Hippocampal formation (tissue), 2 donors: ENCODE data around the gene MSRB2.
"Not testable (repeated sequence)": the region's sequence is repeated elsewhere in the genome, so short reads cannot be mapped to it uniquely, and the experiment has no call there.

Experiments
- DNase-seq, 2 donors: peaks; one replicate each; lab custom pipeline; 2025; lab: John Stamatoyannopoulos, UW

MSRB2 gene

GRCh38 chr10:23070092-23070912, 25.1 kb upstream of the MSRB2 start:
- DNase-seq, result not testable (repeated sequence)

GRCh38 chr10:23070913-23071218, 24.5 kb upstream of the MSRB2 start:
- no peak for DNase-seq

GRCh38 chr10:23072593-23072992, 22.8 kb upstream of the MSRB2 start:
- not testable (repeated sequence) for DNase-seq

- no peak for DNase-seq
Measured at GRCh38 chr10:23073527-23073926, 21.9 kb upstream of the MSRB2 start.

GRCh38 chr10:23075672-23076071, 19.7 kb upstream of the MSRB2 start:
- no peak for DNase-seq

- DNase-seq, result no peak
Measured at GRCh38 chr10:23078114-23078513, 17.3 kb upstream of the MSRB2 start.

GRCh38 chr10:23079700-23080099, 15.7 kb upstream of the MSRB2 start:
- DNase-seq, result no peak

GRCh38 chr10:23080262-23080661, 15.1 kb upstream of the MSRB2 start:
- no peak for DNase-seq

GRCh38 chr10:23081221-23081750, 14.1 kb upstream of the MSRB2 start:
- no peak for DNase-seq

- no peak for DNase-seq
Measured at GRCh38 chr10:23081891-23082290, 13.5 kb upstream of the MSRB2 start.

GRCh38 chr10:23088609-23089008, 6.8 kb upstream of the MSRB2 start:
- no peak for DNase-seq

- peak in 1 of 2 donors; percentile 79 for DNase-seq
Measured at GRCh38 chr10:23094786-23095403, 484 bp upstream of the MSRB2 start.

GRCh38 chr10:23095966-23096801, 805 bp downstream of the MSRB2 start:
- peak; percentile 22 to 35 for DNase-seq

GRCh38 chr10:23096802-23097549, 1.6 kb downstream of the MSRB2 start:
- DNase-seq, result no peak

GRCh38 chr10:23099079-23099478, 3.7 kb downstream of the MSRB2 start:
- DNase-seq, result no peak

GRCh38 chr10:23099816-23100215, 4.4 kb downstream of the MSRB2 start:
- no peak for DNase-seq

GRCh38 chr10:23100331-23101030, 5.1 kb downstream of the MSRB2 start:
- DNase-seq, result no peak

- DNase-seq, result no peak
Measured at GRCh38 chr10:23106331-23107072, 11.1 kb downstream of the MSRB2 start.

GRCh38 chr10:23110722-23111516, 15.5 kb downstream of the MSRB2 start:
- DNase-seq, result no peak
